OCI-LY3 (cell line): ENCODE results near the gene LDLRAD4.

Experiments used
- H2AFZ ChIP-seq: fragments of 200-600, 300-600 bp; shearing (Covaris generic); 2 replicates; pipeline ENCODE4 v1.6.0; 2014; ENCODE audit warnings: antibody characterized with exemption, low read depth, low read length
- H3K27ac ChIP-seq: fragments of 200-600, 300-600 bp; sonication (generic); 2 replicates; pipeline ENCODE4 v1.5.1; 2014; ENCODE audit warnings: mild to moderate bottlenecking, low read length, moderate library complexity, mixed read lengths
- H3K27me3 ChIP-seq: fragments of 200-600, 300-600 bp; sonication (generic); 2 replicates; pipeline ENCODE4 v1.6.1; 2014; ENCODE audit warnings: low read depth, low read length, mixed read lengths
- H3K36me3 ChIP-seq: fragments of 200-600, 300-600 bp; sonication (generic); replicated peaks from 2 replicates; pipeline ENCODE3; 2014; ENCODE audit warnings: low read depth, low read length, mixed read lengths
- H3K4me1 ChIP-seq: fragments of 300-600, 200-600 bp; sonication (generic); 2 replicates; pipeline ENCODE4 v1.6.1; 2014; ENCODE audit warnings: low read length, mixed read lengths
- H3K4me2 ChIP-seq: fragments of 200-600, 300-600 bp; sonication (generic); 2 replicates; pipeline ENCODE4 v1.6.1; 2014; ENCODE audit warnings: low read length, mixed read lengths
- H3K4me3 ChIP-seq: fragments of 300-600, 200-600 bp; sonication (generic); 2 replicates; pipeline ENCODE4 v1.5.1; 2014; ENCODE audit warnings: antibody characterized with exemption, mild to moderate bottlenecking, low read length, moderate library complexity
- H3K79me2 ChIP-seq: fragments of 300-600, 200-600 bp; shearing (Covaris generic); 2 replicates; pipeline ENCODE4 v1.6.1; 2014; ENCODE audit warnings: mild to moderate bottlenecking, low read length, mixed read lengths
- H3K9ac ChIP-seq: fragments of 300-600, 200-600 bp; shearing (Covaris generic); 2 replicates; pipeline ENCODE4 v1.6.0; 2014; ENCODE audit warnings: mild to moderate bottlenecking, low read length, moderate library complexity
- H3K9me3 ChIP-seq: fragments of 200-600, 300-600 bp; shearing (Covaris generic); 2 replicates; pipeline ENCODE4 v1.6.1; 2014; ENCODE audit warnings: low read length, mixed read lengths; ENCODE audit not compliant: insufficient read depth
- H4K20me1 ChIP-seq: fragments of 200-600, 300-600 bp; sonication (generic); 2 replicates; pipeline ENCODE4 v1.6.1; 2016; ENCODE audit warnings: low read length, mixed read lengths; ENCODE audit not compliant: insufficient read depth
- CTCF ChIP-seq: fragments of 200-600, 300-600 bp; sonication (generic); IDR thresholded peaks from 2 replicates; pipeline ENCODE4 v1.5.1; 2014; ENCODE audit warnings: antibody characterized with exemption, low read length, low read depth
- EZH2phosphoT487 ChIP-seq: fragments of 200-600 bp; shearing (Covaris generic); IDR thresholded peaks from 2 replicates; pipeline ENCODE4 v1.6.1; 2018; ENCODE audit warnings: antibody characterized with exemption, mixed run types, low read depth

LDLRAD4 gene

DNA sequence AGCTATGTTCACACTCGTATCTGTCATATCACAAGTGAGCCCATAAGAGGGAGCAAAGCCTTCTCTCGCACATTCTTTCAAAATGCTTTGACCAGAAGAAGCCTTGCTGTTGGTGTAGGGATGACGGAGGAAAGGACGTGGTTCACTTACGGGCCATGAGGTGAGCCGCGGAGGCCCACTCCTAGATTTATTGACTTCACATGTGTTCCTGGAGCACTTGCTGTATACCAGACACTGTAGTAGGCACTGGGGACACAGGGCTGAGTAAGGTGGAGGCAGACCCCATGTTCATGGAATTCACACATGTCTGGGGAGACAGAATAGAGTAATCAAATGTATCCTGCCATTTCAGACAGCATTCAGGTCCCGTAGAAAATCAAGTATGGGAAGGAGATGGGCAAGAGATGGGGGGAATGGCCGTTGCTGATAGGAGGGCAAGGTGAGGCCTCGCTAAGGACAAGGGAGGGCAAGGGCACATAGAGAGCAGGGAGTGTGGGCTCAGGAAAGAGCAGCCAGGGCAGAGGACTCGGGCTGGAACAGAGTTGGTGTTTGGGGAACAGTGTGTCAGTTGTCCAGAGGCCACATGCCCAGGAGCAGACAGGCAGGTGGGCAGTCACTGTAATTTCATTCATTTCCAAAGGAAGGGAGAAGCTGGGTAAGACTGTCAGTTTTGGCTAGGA lies 182.2 kb downstream of the LDLRAD4 start:
- Histone ChIP-seq H3K4me3 (no peak overlapping the region), H3K4me2 (no peak overlapping the region), H3K27ac (no peak overlapping the region)

GRCh38 chr18:13401404-13401803 lies 182.8 kb downstream of the LDLRAD4 start:
- H3K36me3 ChIP-seq = no peaks in the 10 kb centered on the region
- H3K9ac ChIP-seq = no peak overlapping the region
- H3K4me1 ChIP-seq = no peaks in the 10 kb centered on the region
- no peaks in the 10 kb centered on the region for H3K27me3 ChIP-seq
- no peak overlapping the region for H3K27ac ChIP-seq
- H3K9me3 ChIP-seq = no peaks in the 10 kb centered on the region
- H2AFZ ChIP-seq = no peak overlapping the region
- no peaks in the 10 kb centered on the region for H4K20me1 ChIP-seq
- H3K79me2 ChIP-seq = no peaks in the 10 kb centered on the region
- no peak overlapping the region for H3K4me3 ChIP-seq
- TF ChIP-seq CTCF (no peak), EZH2phosphoT487 (no peak)
- H3K4me2 ChIP-seq = no peak overlapping the region

More for the DNA sequence above, 182.2 kb downstream of the LDLRAD4 start:
- Histone ChIP-seq H2AFZ (no peak overlapping the region), H3K27me3 (no peaks in the 10 kb centered on the region), H4K20me1 (no peaks in the 10 kb centered on the region), H3K79me2 (no peaks in the 10 kb centered on the region), H3K9ac (no peak overlapping the region), H3K4me1 (no peaks in the 10 kb centered on the region), H3K36me3 (no peaks in the 10 kb centered on the region), H3K9me3 (no peaks in the 10 kb centered on the region)
- no peak for TF ChIP-seq EZH2phosphoT487

DNA sequence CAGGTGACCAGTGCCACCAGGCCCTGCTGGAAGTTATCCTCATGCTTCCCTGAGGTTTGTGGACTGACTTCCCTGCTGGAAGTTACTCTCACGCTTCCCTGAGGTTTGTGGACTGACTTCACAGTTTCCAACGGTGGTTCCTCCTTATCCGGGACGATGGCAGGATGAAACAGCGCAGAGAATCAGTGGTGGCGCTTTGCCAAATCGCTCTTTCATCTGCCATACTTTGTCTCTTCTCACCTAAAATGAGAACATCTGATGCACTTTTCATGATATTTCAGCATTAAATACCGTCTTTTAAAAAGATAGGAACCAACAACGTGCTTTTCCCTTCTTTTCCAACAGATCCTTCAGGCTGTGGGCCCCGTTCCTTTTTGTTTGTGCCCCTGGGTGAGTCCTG lies 183.3 kb downstream of the LDLRAD4 start:
- no peaks in the 10 kb centered on the region for H3K79me2 ChIP-seq
- no peaks in the 10 kb centered on the region for H3K36me3 ChIP-seq
- no peak overlapping the region for H3K27ac ChIP-seq
- H4K20me1 ChIP-seq = no peaks in the 10 kb centered on the region
- no peaks in the 10 kb centered on the region for H3K9me3 ChIP-seq
- H3K4me1 ChIP-seq = no peaks in the 10 kb centered on the region
- TF ChIP-seq EZH2phosphoT487 = no peak
- TF ChIP-seq CTCF = no peak
- H3K4me3 ChIP-seq = no peak overlapping the region
- no peak overlapping the region for H3K4me2 ChIP-seq
- no peak overlapping the region for H3K9ac ChIP-seq
- H2AFZ ChIP-seq = no peak overlapping the region
- H3K27me3 ChIP-seq = no peaks in the 10 kb centered on the region

DNA sequence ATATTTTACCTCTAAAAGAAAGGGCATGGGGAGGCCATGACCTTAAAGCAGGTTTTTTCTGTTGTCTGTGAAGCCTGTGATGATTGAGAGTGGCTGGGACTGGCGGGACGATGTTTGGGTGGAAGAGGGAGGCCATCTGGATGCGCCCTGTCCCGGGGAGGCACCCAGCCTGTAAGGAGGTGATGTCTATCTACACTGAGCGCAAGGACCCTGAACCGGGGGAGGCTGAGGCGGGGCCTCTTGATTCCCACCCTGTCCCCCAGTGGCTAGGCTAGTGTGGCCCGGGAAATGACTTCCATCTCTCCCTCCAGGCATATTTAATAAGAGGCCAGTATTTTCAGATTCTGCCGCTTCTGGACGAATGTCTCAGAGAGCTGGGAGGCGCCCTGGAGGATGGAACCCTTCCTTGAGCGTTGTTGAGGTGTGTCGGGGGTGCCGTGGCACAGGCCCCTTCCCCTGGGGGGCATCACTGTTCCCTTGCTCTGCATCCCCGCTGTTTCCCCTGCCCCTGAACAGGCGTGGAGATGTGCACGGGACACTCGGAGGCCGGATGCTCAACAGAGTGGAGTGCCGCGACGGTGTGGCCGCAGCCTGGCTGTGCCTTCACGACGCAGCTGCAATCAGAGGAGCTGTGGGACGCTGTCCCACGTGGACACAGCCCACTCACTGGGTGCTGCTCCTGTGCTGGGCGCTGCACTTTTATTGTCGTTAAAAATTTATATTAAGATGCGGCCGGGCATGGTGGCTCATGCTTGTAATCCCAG lies 185.4 kb downstream of the LDLRAD4 start:
- H3K4me2 ChIP-seq = no peak overlapping the region
- H2AFZ ChIP-seq = no peak overlapping the region
- H3K36me3 ChIP-seq = no peaks in the 10 kb centered on the region
- H3K27ac ChIP-seq = no peak overlapping the region
- no peak overlapping the region for H3K4me3 ChIP-seq
- no peaks in the 10 kb centered on the region for H3K27me3 ChIP-seq
- no peaks in the 10 kb centered on the region for H4K20me1 ChIP-seq
- H3K79me2 ChIP-seq = no peaks in the 10 kb centered on the region
- no peak overlapping the region for H3K9ac ChIP-seq
- no peaks in the 10 kb centered on the region for H3K9me3 ChIP-seq
- no peak for TF ChIP-seq EZH2phosphoT487
- TF ChIP-seq CTCF = no peak
- H3K4me1 ChIP-seq = no peaks in the 10 kb centered on the region
